B cell (primary cell): Measurements from ENCODE around the gene RARB.

Experiments
- EZH2 ChIP-seq: IDR thresholded peaks from 2 replicates; pipeline ENCODE4 v1.6.1; 2012; ENCODE audit warnings: borderline replicate concordance, low read depth, mild to moderate bottlenecking, moderate library complexity, low read length; ENCODE audit not compliant: insufficient read depth, poor library complexity, severe bottlenecking
- TF ChIP-seq, protein P1 (sequence below): fragments of 200-600 bp; IDR thresholded peaks from one replicate; pipeline ENCODE4 v1.8.0; 2022; ENCODE audit warnings: antibody characterized with exemption, mild to moderate bottlenecking

- TF ChIP-seq, protein P1, sequence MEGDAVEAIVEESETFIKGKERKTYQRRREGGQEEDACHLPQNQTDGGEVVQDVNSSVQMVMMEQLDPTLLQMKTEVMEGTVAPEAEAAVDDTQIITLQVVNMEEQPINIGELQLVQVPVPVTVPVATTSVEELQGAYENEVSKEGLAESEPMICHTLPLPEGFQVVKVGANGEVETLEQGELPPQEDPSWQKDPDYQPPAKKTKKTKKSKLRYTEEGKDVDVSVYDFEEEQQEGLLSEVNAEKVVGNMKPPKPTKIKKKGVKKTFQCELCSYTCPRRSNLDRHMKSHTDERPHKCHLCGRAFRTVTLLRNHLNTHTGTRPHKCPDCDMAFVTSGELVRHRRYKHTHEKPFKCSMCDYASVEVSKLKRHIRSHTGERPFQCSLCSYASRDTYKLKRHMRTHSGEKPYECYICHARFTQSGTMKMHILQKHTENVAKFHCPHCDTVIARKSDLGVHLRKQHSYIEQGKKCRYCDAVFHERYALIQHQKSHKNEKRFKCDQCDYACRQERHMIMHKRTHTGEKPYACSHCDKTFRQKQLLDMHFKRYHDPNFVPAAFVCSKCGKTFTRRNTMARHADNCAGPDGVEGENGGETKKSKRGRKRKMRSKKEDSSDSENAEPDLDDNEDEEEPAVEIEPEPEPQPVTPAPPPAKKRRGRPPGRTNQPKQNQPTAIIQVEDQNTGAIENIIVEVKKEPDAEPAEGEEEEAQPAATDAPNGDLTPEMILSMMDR: no peak
- no peak for TF ChIP-seq EZH2
These were observed 32.7 kb downstream of the RARB start for GRCh38 chr3:25460751-25461150.
